ENCODE results near the gene NGDN.

NGDN gene

GRCh38 chr14:23520899-23521533 is 51.5 kb downstream of the NGDN start:
- DNase-seq (ENCODE audit: low read depth in 1 of 2, low spot score in 1 of 2): no peak

DNA sequence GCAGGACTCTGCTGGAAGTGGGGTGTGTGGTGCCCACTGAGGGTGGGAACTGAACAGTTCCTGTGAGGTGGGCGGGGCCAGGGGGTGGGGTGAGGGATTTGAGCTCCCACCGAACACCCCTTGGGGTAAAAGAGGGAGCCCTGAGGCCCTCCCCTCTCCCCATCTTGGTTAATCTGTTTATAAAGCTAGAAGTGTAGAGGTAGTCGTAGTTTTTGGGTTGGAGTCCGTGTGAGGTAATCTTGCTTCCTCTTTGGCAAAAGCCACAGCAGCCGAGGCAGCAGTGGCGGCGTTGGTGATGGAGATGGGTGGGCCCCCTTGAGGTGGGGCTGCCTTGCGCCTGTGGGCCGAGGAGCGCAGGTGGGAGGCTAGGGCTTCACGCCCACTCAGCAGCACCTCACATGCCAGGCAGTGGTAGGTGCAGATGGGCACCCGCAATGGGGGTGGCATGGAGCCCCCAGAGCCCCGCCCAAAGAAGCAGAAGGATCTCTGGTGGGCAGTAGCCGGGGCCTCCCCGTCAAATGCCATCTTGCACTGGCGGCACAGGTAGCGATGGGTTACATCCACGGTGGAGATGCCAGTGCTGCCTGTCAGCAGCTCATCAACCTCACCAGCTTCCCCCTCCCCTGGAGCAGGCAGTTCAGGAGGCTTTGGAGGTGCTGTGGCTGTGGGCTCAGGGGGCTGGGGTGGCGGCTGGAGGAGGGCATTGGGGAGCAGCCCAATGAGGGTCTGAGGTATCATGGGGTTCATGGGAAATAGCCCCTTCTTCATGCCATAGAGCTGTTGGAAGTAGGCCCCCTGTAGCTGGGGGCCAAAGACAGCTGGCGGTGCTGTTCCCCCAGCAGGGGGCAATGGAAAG is 52.5 kb downstream of the NGDN start:
- no peak for DNase-seq (ENCODE audit: low read depth in 1 of 2, low spot score in 1 of 2)

DNA sequence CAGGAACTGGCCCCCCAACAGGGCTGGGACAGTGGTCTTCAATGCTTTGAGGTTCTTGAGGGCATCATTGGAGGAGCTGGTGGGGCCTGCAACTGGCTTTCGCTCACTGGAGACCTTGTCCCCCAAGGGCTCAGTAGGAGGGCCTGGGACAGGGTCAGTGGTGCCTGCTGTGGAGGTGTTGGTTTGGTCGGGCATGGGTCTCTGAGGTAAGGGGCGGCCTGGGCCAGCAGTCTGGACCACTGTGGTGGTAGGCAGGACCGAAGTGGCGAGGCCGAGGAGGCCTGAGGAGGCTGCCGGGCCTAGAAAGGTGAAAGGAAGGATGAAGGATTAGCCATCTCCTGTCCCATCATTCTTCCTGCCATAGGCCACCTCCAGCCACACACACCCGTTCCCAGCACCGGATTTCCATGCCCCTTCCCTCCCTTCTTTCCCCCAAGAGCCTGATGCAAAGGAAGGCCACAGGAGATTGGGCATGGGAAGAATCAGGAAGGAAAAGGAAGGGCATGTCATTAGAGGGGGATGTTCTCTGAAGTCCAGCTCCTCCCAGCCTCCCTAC is 53.2 kb downstream of the NGDN start:
- no peak for DNase-seq (ENCODE audit: low read depth in 1 of 2, low spot score in 1 of 2)

DNA sequence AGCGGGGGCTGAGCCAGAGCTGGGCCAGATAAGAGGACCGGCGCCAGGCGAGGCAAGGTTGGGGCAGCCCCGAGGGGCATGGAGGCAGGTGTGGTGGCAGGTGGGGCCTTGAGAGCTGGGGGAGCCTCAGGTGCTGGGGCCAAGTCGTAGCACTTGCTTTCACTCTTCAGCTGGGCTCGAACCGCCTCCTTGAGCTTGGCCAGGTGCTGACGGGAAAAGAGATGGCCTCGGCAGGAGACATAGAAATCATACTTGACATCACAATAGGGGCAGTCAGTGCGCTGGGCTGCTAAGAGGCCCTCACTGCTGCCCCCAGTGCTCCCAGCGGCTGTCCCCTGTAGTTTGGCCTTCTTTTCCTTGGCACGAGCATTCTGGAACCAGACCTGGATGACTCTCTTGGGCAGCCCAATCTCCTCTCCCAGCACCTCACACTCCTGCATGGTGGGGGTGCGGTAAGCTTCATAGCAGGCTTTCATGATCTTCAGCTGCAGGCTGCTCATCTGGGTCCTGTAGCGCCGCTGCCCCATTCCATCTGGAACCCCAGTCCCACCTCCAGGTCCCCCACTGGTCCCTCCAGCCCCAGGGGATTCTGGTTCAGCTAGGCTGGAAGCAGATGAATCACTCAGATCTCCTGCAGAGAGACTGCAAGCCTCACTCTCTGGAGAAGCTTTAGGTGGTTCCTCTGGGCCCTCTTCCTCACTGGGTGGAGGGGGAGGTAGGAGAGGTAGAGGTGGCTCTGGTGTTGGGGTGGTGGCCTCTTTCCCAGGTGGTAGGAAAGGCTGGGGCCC is 53.9 kb downstream of the NGDN start:
- DNase-seq (ENCODE audit: low read depth in 1 of 2, low spot score in 1 of 2): no peak

DNA sequence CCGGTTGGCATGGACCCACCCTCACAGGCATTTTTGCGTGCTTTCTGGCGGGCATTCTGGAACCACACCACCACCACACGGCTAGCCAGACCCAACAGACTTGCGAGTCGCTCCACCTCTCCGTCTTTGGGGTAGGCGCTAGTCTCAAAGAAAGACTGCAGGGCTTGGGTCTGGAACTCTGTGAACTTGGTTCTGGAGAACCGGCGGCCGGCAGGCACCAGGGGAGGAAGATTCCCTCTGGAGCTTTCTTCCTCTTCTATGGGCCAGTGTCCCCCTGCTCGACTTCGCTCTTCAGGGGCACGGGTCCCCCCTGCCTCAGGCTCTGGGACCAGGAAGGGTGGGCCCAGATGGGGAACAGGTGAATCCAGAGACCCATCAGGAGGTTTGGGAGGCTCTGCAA is 55.5 kb downstream of the NGDN start:
- DNase-seq (ENCODE audit: low read depth in 1 of 2, low spot score in 1 of 2): no peak

GRCh38 chr14:23525611-23526010 is 56.1 kb downstream of the NGDN start:
- no peak for DNase-seq (ENCODE audit: low read depth in 1 of 2, low spot score in 1 of 2)

All from activated T-helper 1 cell treated with anti-CD3 and anti-CD28 coated beads, Interleukin-2, amount 50 U/mL, for 16 hours (primary cell).